HG02884 (cell line): ENCODE data around the gene NT5DC2.

ENCODE experiments used
- ATAC-seq: cut with Tn5 transposase; IDR thresholded peaks from one replicate; pipeline ENCODE4 v1.9.1; 2021; ENCODE audit warnings: mild to moderate bottlenecking, moderate library complexity; ENCODE audit not compliant: unreplicated experiment

NT5DC2 gene

DNA sequence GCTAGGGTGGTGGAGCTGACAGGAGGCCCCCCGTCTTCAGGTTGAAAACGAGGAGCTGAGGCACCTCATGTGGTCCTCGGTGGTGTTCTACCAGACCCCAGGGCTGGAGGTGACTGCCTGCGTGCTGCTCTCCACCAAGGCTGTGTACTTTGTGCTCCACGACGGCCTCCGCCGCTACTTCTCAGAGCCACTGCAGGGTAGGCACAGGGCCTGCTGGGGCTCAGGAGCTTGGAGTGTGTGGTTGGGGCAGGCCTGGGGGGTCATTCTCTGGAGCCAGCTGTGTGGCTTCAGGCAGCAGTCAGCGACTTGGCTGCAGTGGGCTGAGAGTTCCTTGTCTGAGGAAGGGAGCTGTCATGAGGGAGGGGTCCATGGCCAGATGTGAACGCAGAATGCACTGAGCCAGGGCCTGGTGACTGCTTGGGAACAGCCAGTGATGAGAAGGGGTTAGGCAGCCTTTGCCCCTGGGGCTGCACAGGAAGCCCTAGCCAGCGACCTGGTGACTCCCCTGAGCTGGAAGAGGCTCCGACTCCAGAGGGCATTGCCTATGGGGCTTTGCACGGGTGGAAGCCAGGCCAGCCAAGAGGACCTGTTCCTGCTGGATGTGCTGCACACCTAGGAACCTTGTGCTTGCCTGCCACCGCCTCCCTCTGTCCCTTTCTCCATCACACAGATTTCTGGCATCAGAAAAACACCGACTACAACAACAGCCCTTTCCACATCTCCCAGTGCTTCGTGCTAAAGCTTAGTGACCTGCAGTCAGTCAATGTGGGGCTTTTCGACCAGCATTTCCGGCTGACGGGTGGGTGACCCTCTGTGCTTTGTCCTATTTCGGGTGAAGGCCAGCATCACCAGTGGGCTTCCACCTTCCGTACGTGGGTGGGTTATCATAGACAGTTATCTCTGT, 43.4 kb downstream of the NT5DC2 start:
- ATAC-seq, result no peak

DNA sequence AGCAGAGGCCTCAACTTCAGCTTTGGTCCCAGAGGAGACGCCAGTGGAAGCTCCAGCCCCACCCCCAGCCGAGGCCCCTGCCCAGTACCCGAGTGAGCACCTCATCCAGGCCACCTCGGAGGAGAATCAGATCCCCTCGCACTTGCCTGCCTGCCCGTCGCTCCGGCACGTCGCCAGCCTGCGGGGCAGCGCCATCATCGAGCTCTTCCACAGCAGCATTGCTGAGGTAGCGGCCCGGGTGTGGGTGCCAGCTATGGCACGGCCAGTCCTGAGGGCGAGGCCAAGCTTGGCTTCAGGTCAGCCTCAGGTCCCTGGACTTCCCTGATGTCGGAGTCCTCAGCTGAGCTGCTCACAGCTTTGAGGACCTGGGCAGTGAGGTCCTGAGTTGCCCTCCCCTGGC, 44.2 kb downstream of the NT5DC2 start:
- ATAC-seq, result no peak

DNA sequence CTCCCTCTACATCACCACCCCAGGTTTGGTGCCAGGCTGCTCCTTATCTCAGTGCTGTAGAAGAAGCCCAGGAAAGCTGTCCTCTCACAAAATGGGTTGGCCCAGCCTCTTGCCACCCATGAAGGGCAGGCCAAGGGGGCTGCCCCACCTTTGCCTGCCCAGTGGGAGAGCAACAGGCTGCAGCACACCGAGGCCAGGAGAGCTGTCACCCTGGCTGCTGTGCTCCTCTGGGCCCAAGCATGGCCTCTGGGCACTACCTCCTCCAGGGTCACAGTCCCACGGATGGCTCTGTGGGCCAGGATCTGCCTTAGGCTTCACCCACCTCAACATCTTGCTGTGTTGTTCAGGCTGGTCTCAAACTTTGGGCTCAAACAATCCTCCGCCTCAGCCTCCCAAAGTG, 44.9 kb downstream of the NT5DC2 start:
- no peak for ATAC-seq

DNA sequence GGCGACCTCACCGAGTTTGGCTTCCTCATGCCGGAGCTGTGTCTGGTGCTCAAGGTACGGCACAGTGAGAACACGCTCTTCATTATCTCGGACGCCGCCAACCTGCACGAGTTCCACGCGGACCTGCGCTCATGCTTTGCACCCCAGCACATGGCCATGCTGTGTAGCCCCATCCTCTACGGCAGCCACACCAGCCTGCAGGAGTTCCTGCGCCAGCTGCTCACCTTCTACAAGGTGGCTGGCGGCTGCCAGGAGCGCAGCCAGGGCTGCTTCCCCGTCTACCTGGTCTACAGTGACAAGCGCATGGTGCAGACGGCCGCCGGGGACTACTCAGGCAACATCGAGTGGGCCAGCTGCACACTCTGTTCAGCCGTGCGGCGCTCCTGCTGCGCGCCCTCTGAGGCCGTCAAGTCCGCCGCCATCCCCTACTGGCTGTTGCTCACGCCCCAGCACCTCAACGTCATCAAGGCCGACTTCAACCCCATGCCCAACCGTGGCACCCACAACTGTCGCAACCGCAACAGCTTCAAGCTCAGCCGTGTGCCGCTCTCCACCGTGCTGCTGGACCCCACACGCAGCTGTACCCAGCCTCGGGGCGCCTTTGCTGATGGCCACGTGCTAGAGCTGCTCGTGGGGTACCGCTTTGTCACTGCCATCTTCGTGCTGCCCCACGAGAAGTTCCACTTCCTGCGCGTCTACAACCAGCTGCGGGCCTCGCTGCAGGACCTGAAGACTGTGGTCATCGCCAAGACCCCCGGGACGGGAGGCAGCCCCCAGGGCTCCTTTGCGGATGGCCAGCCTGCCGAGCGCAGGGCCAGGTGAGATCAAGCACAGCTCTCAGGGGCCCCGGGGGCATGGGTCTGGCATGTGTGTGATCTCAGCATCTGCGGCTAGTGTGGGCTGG, 45.6 kb downstream of the NT5DC2 start:
- no peak for ATAC-seq

DNA sequence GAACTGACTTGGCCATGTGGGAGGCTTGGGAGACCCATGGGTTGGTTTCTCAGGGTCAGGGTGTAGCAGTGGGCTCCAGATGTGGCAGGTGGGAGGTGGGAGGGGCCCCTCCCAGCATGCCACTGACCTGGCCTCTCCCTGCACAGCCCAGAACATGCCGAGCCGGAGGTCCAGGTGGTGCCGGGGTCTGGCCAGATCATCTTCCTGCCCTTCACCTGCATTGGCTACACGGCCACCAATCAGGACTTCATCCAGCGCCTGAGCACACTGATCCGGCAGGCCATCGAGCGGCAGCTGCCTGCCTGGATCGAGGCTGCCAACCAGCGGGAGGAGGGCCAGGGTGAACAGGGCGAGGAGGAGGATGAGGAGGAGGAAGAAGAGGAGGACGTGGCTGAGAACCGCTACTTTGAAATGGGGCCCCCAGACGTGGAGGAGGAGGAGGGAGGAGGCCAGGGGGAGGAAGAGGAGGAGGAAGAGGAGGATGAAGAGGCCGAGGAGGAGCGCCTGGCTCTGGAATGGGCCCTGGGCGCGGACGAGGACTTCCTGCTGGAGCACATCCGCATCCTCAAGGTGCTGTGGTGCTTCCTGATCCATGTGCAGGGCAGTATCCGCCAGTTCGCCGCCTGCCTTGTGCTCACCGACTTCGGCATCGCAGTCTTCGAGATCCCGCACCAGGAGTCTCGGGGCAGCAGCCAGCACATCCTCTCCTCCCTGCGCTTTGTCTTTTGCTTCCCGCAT, 46.4 kb downstream of the NT5DC2 start:
- ATAC-seq, result no peak

DNA sequence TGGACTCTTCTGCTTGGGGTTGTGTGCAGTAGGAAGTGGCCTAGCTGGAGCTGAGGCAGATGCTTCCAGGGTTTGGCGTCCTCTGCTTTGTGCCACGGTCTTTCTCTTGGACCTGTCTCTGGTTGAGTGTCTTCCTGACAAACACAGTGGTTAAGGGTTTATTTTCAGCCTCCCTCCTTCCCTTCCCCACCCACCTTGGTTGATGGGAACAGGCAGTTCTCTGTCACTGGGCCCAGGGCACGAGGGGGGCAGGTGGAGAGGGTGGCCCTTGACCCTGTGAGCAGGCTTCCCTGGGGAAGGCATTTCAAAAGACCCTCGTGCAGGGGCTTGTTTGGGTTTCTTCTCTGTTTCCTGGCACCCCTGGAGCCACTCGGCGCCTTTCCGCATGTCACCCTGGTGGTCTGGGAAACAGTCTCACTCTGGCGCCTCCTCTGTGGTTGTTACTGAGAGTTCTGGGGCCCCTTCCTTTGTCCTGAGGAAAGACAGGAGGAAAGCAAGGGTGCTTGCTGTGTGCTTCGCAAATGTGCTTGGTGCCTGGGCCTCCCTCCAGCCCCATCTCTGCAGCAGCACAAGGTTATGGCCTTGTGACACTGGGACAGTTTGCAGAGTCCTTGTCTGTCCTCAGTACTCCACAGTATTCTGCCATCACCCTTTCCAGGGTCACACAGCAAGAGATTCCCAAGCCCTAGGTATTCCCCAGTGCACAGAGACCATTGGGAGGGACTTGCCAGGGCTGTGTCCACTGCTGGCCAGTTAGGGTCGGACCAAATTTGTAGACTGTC, 48.8 kb downstream of the NT5DC2 start:
- no peak for ATAC-seq

DNA sequence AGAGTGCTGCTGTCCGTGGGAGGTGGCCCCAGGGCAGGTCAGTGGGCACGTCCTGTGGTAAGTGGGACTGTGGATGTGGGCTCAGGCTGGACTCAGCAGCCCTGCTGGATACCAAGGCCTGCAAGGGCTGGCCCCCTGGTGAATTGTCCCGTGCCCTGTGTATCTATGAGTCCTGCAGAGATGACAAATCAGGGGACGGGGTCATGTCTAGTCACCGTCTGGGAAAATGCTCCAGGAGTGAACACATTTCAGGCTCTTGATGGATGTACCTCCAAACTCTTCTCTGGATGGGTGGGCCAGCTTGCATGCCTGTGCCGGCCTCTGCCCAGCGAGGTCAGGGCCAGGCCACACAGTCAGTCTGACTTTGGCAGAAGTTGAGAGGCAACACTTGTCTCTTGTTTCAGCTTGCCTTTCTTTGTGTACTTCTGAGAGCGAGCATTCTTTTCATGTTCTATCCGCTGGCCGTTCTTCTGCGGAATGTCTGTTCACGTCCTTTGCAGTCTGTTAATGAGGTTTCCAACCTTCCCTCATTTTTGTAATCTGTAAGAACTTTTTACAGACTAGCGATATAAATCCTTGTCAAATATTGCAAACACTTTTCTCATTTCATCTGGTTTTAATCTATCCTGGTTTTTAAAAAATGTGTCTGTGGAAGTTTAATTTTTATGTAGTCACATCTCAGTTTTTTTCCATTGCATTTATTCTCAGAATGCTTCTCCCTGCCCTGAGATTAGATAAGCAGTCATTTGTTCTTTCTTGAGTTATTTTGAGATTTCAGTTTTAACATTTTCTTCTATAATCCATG, 49.9 kb downstream of the NT5DC2 start:
- ATAC-seq, result no peak

DNA sequence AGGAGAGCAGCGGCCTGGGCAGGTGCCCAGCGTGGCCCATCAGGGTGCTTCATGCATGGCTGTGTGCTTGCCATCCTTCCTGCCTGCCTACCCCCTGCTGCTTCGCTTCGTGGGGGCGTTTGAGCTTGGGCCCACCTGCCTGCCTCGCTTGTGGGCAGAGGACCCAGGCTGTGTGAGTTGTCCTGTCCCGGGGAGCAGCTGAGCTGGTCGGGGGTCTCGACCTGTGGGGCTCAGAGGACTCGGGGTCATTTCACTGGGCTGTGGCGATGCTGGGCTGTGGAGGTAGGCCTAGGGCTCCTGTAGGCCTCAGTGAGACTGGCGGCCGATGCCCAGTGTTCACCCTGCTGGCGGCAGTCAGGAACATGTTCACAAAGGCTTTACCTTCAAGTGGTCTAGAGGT, 50.6 kb downstream of the NT5DC2 start:
- no peak for ATAC-seq

DNA sequence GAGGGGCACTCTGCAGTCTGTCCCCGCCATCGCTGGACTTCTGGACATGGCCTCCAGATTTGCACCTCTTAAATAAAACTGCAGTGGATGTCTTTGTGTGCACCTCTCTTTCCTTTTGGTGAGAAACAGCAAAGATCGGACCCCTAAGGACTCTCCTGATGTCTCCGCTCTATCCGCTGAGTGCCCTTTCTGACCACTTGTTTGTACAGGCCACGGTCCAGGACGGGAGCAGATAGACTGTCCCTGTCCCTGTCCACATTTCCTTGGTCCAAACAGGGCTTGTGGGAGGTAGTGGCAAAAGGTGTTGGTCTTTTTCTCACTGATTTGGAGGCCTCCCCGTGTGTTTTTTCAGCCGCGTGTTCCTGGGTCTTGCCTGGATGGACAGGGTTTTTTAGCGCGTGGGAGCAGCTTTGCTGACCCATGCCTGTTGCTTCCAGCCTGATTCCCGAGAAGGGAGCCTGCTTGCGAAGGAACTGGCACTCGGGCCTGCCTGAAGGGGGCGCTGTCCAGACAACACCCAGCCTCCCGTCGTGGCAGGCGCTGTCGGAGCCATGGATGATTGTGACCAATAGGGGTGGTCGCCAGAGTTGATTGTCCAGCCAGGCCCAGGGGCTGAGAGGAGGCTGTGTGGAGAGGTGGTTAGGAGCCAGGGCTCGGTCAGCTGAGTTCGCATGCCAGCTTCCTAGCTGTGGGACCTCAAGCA, 51.7 kb downstream of the NT5DC2 start:
- no peak for ATAC-seq

DNA sequence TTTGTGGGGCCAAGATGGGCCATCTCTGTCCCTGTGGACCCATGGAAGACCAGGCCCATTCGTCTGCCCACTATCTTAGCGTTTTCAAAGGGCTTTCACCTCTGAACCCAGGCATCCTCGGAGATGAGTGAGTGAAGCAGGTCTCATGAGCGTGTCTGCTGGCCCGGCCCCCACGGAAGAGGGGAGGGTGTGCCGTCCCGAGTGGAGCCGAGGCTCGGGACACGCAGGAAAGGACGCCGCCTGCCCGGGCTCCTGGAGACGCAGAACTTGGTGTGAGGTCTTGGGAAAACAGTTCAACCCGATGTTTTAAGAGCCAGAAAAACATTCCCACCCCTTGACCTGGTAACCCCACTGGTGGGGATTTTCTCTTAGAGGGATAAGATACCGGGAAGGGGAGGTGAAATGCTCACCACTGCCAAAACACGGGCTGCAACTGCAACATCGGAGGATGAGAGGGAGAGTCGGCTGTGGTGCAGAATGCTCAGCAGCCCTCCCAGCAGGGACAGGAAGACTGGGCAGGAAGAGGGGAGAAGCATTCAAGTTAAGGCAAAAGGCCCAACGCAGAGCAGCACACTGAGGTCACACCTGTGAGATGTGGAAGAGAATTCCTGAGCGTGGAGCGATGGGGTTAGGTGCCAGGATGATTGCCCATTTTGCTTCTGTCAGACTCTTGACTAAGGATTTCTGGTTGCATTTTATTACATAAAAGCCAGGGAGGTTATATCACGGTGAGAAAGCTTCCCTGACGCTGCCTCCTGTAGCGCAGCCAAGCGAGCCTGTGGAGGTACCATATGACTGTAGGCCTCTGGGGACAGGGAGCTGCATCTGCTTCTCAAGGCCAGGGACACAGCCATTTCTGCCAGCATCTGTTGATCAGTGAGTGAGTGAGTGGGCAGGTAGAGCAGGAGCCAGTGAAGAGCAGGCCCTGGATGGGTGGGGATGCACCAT, 52.6 kb downstream of the NT5DC2 start:
- no peak for ATAC-seq

DNA sequence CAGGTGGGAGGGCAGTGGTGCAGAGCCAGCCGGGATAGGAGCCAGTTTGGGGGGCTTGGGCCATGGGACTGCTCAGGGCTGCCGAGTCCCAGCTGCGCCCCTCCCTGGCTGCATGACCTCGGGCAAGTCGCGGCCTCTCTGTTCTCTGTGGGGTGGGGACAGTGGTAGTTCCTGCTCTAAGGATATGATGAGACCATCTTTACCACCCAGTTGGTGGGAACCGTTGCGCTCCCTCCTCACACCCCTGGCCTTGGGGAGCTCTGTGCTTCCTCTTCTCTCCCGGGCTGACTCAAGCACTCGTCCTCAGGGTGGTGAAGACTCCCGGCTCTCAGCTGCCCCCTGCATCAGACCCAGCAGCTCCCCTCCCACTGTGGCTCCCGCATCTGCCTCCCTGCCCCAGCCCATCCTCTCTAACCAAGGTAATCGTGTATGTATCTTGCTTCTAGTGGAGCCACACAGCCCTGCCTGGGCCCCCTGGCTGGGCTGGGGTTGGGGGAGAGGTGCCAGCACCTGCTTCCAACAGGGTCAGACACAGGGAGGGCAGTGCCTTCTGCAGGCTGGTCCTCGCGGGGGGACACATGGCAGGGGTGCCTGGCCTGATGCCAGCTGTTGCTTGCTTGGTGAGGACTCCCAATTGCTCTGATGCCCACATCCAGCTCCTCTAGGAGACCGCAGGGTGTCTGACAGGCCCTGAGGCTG, 53.6 kb downstream of the NT5DC2 start:
- no peak for ATAC-seq

DNA sequence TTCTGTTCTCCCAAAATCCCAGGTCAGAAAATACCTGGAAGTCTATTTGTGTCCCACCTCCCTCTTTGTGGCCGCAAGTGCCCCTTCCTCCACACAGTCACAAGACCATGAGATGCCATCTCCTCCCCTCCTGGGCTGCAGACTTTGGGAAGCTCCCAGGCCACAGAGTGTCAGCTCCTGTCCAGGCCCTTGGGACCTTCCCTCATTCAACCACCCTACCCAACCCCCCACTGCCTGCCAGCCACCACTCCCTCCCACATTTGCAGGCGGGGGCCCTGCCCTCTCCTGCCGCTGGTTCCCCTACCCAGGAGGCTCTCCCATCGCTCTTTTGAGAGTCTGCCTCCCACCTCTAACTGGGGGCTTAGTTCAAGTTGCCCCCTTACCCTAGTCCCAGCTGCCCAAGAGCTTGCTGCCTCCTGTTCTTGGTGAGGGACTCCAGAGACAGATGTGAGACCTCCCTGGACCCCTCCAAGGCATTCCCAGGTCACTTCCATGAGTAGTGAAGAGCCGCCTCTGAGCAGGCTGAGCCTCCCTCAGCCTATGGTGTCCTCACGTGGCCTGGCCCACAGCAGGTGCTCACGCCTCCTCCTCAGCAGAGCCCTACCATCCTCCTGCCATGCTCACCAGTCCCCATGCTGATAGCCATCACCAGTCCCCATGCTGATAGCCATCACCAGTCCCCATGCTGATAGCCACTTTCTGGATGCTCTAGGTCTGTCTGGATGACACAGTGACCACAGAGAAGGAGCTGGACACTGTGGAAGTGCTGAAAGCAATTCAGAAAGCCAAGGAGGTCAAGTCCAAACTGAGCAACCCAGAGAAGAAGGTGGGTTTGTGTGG, 54.4 kb downstream of the NT5DC2 start:
- ATAC-seq, result no peak

DNA sequence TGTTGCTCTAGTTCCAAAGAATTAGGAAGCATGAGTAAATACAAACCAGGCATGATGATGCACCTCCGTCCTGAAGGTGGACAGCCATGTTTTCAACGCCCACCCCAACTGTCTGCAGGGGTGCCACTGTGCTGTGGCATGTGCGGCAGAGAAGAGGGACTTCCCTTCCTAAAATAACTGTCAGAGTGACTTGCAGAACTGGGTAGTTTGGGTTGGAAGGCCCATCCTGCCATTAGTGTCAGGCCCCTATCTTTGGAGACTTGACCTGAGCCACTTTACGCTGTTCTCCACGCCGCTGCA, 55.9 kb downstream of the NT5DC2 start:
- no peak for ATAC-seq

DNA sequence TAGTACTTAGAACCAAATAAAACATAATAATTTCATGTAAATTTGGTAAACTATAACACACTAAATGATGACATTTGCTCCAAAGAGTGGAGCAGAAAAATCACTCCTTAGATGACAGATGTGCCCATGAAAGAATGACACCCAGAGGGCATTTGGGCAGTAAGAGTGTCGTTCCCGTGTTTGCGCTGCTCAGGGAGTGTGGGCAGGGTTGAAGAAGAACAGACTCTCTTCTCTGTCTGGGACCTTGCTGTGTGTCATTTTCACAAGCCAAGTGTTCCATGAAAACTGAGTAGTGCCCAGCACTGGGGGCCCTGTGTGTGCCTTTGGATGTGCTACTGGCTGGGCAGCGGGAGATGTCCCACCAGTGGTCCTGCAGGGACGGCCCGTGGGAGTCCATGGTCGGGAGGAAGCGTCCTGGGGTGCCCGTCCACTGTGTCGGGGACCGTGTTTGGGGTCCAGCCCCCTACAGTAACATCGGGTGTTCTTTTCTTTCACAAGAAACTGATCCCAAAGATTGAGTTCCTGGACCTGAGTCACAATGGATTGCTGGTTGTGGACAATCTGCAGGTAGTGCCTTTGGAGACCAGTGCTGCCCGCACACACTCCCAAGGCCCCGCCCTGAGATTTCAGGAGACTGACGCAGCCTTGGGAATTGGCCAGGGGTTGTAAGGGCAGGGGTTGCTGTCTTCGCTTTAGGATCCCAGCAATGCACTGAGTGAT, 56.4 kb downstream of the NT5DC2 start:
- ATAC-seq, result no peak
